NCI-H2107 treated with DMSO at 0.1 percent for 48 hours (cell line): ENCODE results near the gene GJB1.

Experiments
- DNase-seq: peaks from one replicate; lab custom pipeline; 2025; ENCODE audit not compliant: unreplicated experiment; lab: John Stamatoyannopoulos, UW

The GJB1 gene

DNA sequence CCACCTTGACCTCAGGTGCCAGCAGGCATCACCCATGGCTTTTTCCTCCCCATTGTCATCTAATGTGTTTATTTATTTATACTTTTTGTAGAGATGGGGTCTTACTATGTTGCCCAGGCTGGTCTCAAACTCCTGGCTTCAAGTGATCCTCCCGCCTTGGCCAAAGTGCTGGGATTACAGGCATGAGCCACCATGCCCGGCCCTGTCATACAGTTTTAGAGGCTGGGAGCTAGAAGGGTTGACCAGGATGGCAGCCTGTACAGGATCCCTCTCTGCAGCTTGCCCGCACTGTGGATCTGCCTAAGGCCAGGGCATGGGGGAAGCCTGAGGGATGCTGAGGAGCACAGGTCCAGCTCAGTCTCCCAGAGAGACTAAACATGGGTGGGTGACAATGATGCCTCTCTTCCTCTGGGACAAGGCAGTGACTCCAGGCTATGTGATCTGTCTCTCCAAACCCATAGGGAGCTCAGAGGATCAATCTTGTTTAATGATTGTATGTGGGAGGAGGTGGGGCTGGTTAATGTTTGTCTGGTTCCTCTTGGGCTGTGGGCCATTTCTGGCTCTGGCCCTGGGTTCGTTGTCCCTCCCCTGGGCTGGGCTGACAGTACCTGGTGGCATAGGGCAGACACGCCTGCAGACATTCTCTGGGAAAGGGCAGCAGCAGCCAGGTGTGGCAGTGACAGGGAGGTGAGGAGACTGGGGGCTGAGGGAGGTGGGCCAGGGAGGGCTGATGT lies 8.3 kb upstream of the GJB1 start:
- no peak for DNase-seq

GRCh38 chrX:71215338-71215912 lies 7.6 kb upstream of the GJB1 start:
- DNase-seq, result no peak

GRCh38 chrX:71216485-71216884 lies 6.5 kb upstream of the GJB1 start:
- DNase-seq, result peak; percentile 93

GRCh38 chrX:71217298-71217697 lies 5.7 kb upstream of the GJB1 start:
- no peak for DNase-seq

GRCh38 chrX:71221145-71221544 lies 1.9 kb upstream of the GJB1 start:
- no peak for DNase-seq

GRCh38 chrX:71224098-71224708 lies 1.2 kb downstream of the GJB1 start:
- DNase-seq, result no peak

DNA sequence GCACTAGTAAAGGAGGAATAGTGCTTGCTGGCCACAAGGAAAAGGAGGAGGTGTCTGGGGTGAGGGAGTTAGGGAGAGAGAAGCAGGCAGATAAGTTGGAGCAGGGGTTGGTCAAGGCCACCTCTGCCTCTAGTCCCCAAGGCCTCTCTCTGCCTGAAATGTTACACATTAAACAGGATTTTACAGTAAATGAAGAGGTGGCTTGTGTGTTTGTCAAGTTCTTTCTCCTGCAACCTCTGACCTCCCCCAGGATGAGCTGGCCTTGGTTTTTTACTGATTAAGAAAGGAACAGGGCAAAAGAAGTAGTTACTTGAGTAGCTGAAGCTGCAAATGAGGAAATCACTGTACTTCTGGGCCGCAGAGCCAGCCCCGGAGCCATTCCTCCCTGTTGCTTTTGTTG lies 2.0 kb downstream of the GJB1 start:
- DNase-seq, result no peak

DNA sequence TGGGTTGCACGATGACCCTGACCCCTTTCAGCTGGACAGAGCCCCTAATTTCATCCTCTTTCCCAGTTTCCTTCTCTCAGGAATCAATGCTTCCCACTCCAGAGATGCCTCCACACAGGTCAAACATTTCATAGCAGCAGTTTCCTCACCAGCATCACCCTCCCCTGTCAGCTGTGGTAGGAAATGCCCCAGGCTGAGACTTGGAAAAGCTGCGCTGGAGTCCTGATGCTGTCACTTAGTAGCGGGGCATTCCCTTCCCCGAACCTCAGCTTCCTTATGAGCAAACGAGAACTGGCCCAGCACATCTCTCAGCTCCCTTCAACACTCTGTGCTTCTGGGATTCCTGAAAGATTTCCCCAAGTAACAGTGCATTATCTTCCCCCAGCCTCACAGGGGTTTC lies 2.7 kb downstream of the GJB1 start:
- no peak for DNase-seq

GRCh38 chrX:71227370-71228062 lies 4.5 kb downstream of the GJB1 start:
- no peak for DNase-seq

GRCh38 chrX:71228063-71228642 lies 5.1 kb downstream of the GJB1 start:
- DNase-seq, result no peak

DNA sequence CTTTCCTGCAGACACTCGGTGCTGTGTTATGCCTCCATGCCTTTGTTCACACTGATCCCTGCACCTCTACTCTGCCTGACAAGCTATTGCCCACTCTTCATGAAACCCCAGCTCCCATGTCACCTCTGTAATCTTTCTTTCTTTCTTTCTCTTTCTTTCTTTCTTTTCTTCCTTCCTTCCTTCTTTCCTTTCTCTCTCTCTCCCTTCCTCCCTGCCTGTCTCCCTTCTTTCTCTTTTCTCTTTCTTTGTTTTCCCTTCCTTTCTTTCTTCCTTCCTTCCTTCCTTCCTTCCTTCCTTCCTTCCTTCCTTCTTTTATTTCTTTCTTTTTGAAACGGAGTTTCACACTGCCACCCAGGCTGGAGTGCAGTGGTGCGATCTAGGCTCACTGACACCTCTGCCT lies 12.5 kb downstream of the GJB1 start:
- DNase-seq, result no peak

DNA sequence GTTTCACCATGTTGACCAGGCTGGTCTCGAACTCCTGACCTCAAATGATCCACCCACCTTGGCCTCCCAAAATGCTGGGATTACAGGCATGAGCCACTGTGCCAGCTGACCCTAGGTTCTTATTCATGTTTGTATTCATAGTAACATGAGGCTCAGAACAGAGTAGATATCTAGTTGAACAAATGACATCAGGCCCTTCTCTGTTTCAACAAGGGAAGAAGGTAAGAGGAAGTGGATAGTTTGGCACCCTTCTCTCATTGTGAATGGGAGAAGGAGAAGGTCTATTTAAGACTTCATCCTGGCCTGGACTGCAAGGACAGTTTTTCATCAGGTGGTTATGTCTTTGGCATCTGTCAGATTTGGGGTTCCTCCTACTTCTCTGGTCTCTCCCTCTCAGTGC lies 13.8 kb downstream of the GJB1 start:
- DNase-seq, result no peak

DNA sequence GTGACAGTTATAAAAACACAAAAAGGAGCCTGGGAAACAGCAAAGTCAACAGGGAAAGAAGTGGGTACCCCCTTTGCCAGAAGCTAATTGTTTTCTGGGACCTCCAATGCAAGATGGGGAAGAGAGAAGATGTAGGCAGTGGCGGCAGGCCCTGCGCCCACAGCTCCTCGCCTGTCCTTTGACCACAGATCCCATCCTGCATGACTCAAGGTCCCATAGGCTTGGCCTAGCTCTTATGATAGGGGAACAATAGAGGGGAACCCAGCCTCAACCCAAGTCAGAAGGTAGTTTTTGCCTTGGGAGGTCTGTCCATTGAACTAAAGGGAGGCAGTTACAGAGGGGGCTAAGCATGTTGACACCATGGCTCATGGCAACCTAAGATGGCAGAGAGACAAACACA lies 16.8 kb downstream of the GJB1 start:
- no peak for DNase-seq

GRCh38 chrX:71241301-71241700 lies 18.3 kb downstream of the GJB1 start:
- DNase-seq, result no peak

- no peak for DNase-seq
These were observed 21.5 kb downstream of the GJB1 start for GRCh38 chrX:71244359-71245128.

GRCh38 chrX:71245159-71245558 lies 22.1 kb downstream of the GJB1 start:
- DNase-seq, result no peak

DNA sequence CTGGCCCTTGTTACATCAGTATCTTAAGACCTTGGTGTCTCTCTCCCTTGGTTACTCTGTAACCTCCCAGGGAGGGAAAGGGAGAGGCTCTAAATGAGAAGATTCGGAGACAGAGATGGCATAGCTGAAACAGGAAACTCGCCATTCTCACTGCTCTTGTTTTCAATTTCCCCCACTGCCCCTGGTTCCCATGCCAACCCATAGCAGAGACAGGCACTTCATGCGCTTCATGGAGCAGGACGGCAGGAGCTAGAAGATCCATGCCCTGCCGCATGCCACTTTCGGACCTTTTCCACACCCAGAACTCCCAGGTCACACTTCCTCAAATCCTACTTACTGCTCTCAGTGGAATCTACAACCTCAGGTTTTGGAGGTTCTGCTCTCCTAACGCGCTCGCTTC lies 27.8 kb downstream of the GJB1 start:
- DNase-seq, result no peak

DNA sequence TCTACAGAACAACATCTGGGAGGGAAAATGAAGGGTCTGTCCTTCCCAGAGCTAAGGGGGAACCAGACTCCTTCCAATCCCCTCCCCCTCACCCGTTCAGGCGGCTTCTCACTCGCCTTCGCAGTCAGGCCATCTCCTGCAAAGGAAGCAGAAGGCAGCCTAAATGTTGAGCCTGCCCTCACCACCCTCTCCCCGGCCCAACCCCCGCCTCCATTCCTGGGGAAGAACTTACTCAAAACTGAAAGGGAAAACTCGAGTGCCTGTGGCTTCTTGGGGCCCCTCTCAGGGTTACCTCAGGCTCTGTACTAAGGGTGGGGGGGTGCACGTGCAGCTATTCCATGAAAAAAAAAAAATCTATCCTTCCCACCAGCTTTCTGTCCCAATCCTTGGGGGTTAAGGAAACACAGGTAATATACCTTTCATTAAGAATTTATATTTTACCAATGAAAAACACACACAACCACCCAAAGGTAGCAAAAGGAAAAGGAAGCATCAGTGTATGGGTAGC lies 28.5 kb downstream of the GJB1 start:
- DNase-seq, result no peak

DNA sequence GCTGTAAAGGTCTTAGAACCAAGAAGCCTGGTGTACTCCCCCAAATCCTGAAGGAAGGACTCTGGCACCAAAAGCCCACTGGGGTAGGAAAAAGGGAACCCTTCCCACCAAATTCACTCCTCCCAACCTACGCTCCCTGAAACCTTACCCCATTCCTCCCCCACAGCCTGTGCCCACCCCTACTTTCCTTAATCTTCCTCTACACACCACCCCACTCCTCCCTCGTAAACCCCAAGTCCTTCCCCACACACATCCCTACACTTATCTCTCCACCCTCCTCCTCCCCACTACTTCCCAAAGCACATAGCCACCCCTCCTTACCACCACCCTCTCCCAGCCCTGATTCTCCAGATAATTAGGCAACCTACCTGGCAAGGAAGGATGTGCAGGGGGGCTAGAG lies 29.2 kb downstream of the GJB1 start:
- no peak for DNase-seq

DNA sequence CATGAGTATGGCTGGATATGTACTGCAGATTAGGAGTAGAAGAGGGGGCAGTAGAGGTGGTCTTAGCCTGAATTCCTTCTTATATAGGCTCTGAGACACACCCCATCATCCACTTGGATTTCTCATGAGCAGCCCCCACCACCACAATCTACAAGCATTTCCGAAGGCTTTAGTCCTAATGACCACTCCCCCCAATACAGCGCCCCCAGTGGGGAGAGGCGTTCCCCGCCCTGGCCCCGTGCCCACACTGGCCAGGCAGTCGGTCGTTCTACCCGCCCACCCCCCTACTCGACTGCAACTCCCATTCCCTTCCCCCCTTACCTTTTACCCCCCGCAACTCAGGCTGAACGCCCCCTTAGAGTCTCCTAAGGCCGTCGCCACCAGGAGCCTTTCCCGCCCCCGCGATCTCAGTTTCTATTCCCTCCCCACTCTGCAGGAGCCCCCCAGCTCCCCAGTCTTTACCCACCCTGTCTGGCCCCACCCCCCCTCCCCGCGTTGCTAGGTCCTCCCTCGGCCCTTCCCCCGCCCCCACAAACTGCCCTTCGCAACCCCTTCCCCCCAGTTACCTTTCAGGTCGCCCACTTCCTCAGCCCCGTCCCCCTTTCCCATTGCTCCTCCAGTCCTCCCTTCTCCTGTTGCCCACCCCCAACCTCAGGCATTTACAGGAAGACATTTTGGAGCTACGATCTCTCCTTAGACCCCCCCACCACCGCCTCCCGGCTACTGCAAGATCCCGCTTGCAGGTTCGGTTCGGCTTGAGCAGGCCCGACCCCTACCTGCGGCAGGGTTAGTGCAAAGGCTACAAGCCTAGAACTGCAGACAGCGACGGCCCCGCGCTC lies 30.4 kb downstream of the GJB1 start:
- no peak for DNase-seq
